Body of pancreas (tissue), 4 donors: ENCODE data around the gene TOR3A. TPM values are rescaled to one million over a fixed set of nuclear protein-coding genes. Genes with fewer than 3 reads are reported as not detected.

ENCODE experiments used
- ATAC-seq: fragments of 150-250 bp; one replicate; pipeline ENCODE4 v1.9.1; 2016
- DNase-seq, 4 donors: peaks; one replicate each; pipeline ENCODE4 v3.0.0-alpha.2; 2019
- H3K27ac ChIP-seq, 4 donors: fragments of 200-600 bp; sonication (generic); 1 replicate in 3 of 4; 2 replicates in 1 of 4; pipeline versions ENCODE4 v1.5.1 to v1.6.1; 2016 to 2019; ENCODE audit warnings: mild to moderate bottlenecking in 1 of 4, mixed read lengths in 1 of 4, moderate library complexity in 1 of 4
- H3K27me3 ChIP-seq, 2 donors: fragments of 200-600 bp; sonication (generic); one replicate each; pipeline ENCODE4 v1.6.0; 2016; ENCODE audit warnings: mild to moderate bottlenecking in 1 of 2
- H3K36me3 ChIP-seq, 2 donors: fragments of 200-600 bp; sonication (generic); replicated peaks in 1 of 2; 2 replicates each; pipeline ENCODE4 v1.5.1; 2016; ENCODE audit warnings: low read depth in 2 of 2; ENCODE audit not compliant: insufficient read depth in 1 of 2
- H3K4me1 ChIP-seq: fragments of 200-600 bp; sonication (generic); one replicate; pipeline ENCODE4 v1.6.0; 2016
- H3K4me3 ChIP-seq, 2 donors: fragments of 200-600 bp; sonication (generic); 1 replicate in 1 of 2; 2 replicates in 1 of 2; pipeline ENCODE4 v1.5.1; 2016 to 2019
- H3K9me3 ChIP-seq, 3 donors: fragments of 200-600 bp; sonication (generic); 1 replicate in 2 of 3; 2 replicates in 1 of 3; pipeline ENCODE4 v1.5.1; 2016
- POLR2A ChIP-seq, 3 donors: fragments of 450-650 bp; IDR thresholded peaks; one replicate each; pipeline ENCODE4 v1.6.1; 2016; ENCODE audit warnings: antibody characterized with exemption in 3 of 3, mild to moderate bottlenecking in 2 of 3
- WGBS, 2 donors: methylation state at CpG; one replicate each; pipeline ENCODE4 v1.1.5; 2017; 5-methylcytosine and 5-hydroxymethylcytosine counted together
- intact Hi-C: fragments of 100-400 bp; cut with DNase I; formaldehyde crosslinking; loops from one replicate; pipeline ENCODE4 v1.15.1; 2023
- total RNA-seq, 2 donors: library from RNA; depleted of rRNA; stranded (reverse); fragments of >200 nt; gene quantifications; one replicate each; pipeline ENCODE4 v1.1.0, GENCODE V29; 2016
- TF ChIP-seq, protein P1 (sequence below), 7 experiments: fragments of 450-650 bp in 4 of 7; fragments of 200-600 bp in 3 of 7; sonication (generic) in 3 of 7; IDR thresholded peaks; one replicate each; pipeline ENCODE4 v1.5.1; 2016 to 2019; ENCODE audit warnings: antibody characterized with exemption in 7 of 7

TOR3A gene
- total RNA-seq, 2 donors from 2014 or later = 23.1 to 27.7 TPM

DNA sequence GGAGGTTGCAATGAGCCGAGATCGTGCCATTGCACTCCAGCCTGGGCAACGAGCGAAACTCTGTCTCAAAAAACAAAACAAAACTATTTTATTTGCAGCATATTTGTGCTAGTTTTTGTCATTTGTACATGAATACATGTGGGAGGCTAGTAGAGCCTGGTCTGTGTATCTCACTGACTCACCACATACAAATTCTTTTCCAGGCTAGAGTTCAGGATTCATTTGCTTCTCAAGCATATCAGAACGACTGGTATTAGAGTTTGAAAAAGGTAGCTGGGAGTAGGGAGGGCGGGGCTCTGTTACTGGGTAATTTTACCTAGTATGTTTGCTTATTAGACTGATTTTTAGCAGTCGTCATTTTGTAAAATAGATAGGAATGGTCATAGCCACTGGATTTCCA is 4.5 kb upstream of the TOR3A start:
- ATAC-seq = no peak

DNA sequence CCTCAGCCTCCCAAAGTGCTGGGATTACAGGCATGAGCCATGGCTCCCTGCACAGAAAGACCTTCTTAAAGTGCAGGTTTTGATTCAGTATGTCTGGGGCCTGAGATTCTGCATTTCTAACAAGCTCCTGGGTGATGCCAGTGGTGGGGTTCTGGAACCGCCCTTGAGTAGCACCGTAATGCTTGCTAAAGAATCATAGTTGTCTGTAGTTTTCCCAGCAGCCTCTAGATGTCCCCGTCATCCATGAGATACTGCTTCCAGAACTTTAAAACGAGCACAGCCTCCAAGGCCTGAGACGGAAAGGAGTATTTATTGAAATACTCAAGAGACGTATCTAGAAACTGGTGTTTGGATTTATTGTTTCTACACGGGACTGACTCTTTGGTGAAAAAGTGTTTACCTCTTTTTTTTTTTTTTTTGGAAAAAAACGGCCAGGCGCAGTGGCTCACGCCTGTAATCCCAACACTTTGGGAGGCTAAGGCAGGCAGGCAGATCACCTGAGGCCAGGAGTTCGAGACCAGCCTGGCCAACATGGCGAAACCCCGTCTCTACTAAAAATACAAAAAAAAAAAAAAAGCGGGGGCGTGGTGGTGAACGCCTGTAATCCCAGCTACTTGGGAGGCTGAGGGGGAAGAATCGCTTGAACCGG is 2.6 kb upstream of the TOR3A start:
- WGBS, 2 donors = 51 to 54% methylated on average over 18 of the region's 18 CpGs
- H3K27me3 ChIP-seq = no peaks in the 10 kb centered on the region
- peaks cover 25% of the 10 kb centered on the region for H3K4me1 ChIP-seq
- H3K9me3 ChIP-seq = no peaks in the 10 kb centered on the region
- H3K4me3 ChIP-seq = no peak overlapping the region
- TF ChIP-seq POLR2A (IDR thresholded peaks at IDR 0.05) = no peak
- TF ChIP-seq, protein P1, sequence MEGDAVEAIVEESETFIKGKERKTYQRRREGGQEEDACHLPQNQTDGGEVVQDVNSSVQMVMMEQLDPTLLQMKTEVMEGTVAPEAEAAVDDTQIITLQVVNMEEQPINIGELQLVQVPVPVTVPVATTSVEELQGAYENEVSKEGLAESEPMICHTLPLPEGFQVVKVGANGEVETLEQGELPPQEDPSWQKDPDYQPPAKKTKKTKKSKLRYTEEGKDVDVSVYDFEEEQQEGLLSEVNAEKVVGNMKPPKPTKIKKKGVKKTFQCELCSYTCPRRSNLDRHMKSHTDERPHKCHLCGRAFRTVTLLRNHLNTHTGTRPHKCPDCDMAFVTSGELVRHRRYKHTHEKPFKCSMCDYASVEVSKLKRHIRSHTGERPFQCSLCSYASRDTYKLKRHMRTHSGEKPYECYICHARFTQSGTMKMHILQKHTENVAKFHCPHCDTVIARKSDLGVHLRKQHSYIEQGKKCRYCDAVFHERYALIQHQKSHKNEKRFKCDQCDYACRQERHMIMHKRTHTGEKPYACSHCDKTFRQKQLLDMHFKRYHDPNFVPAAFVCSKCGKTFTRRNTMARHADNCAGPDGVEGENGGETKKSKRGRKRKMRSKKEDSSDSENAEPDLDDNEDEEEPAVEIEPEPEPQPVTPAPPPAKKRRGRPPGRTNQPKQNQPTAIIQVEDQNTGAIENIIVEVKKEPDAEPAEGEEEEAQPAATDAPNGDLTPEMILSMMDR (IDR thresholded peaks at IDR 0.05) = peak; percentile 37 to 84 (median 69)
- peak; percentile 33 for ATAC-seq
- intact Hi-C loops = no loop called here
- no peak overlapping the region for H3K27ac ChIP-seq
- H3K36me3 ChIP-seq = no peaks in the 10 kb centered on the region
- peak; percentile 58 to 77 (median 64) for DNase-seq

More for the DNA sequence above, 4.5 kb upstream of the TOR3A start:
- Histone ChIP-seq H3K27ac (no peak overlapping the region), H3K27me3 (no peaks in the 10 kb centered on the region), H3K9me3 (no peaks in the 10 kb centered on the region), H3K4me3 (no peak overlapping the region), H3K36me3 (no peaks in the 10 kb centered on the region), H3K4me1 (peaks cover 13% of the 10 kb centered on the region)
- DNase-seq = no peak
- TF ChIP-seq POLR2A (IDR thresholded peaks at IDR 0.05) = no peak
- TF ChIP-seq, protein P1 (IDR thresholded peaks at IDR 0.05) = no peak
- 77 to 85% methylated on average over 7 of the region's 7 CpGs for WGBS, 2 donors
- intact Hi-C loops = no loop called here

DNA sequence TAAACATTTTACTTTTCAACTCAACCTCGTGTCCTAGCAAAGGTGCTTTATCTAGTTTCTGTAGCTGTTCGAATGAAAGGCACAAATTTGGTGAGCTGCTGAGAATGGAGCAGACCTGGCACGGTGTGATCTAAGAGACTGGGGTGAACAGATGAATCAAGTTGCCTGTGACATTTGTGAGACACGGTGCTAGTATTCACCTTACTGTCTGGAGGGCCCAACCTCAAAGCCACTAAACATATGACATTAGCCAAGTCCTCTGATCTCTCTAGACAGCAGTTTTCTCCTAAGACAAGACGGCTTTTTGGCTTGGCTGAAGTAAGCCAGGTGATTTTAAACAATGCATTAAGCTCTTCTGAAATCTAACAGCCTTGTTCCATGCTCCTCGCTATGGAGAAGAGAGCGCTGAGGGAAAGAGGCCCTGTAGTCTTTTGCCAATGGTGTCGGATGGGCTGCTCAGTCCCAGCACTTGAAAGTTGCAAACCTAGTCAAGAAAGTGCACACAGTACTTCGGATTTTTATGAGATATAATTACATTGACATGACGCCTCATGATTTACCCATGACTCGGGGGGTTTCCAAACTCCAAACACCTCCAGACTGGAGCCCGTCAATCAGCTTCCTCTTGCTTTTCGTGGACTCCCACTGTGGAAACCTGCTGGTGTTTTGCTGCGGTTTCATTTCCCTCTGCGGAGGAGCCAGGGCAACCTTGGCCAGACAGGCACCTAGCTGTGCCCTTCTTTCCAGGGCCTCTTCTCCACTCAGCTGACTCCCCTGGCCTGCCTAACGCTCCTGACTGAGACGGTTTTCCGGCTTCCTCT is 794 bp upstream of the TOR3A start:
- no peaks in the 10 kb centered on the region for H3K9me3 ChIP-seq
- intact Hi-C loops = loop anchor here (10.0 kb wide), 1 partner anchor 284 kb away; the partner anchor contains the start of gene AXDND1
- 23 to 25% methylated on average over 17 to 18 of the region's 18 CpGs for WGBS, 2 donors
- H3K4me3 ChIP-seq = peak overlapping the region in 1 of 2 donors; percentile 71
- H3K36me3 ChIP-seq = no peaks in the 10 kb centered on the region
- no peak for DNase-seq
- ATAC-seq = no peak
- H3K27ac ChIP-seq = peak overlapping the region; percentile 78 to 91 (median 82)
- TF ChIP-seq, protein P1 (IDR thresholded peaks at IDR 0.05) = no peak
- no peak for TF ChIP-seq POLR2A (IDR thresholded peaks at IDR 0.05)
- no peaks in the 10 kb centered on the region for H3K27me3 ChIP-seq
- H3K4me1 ChIP-seq = peaks cover 25% of the 10 kb centered on the region

DNA sequence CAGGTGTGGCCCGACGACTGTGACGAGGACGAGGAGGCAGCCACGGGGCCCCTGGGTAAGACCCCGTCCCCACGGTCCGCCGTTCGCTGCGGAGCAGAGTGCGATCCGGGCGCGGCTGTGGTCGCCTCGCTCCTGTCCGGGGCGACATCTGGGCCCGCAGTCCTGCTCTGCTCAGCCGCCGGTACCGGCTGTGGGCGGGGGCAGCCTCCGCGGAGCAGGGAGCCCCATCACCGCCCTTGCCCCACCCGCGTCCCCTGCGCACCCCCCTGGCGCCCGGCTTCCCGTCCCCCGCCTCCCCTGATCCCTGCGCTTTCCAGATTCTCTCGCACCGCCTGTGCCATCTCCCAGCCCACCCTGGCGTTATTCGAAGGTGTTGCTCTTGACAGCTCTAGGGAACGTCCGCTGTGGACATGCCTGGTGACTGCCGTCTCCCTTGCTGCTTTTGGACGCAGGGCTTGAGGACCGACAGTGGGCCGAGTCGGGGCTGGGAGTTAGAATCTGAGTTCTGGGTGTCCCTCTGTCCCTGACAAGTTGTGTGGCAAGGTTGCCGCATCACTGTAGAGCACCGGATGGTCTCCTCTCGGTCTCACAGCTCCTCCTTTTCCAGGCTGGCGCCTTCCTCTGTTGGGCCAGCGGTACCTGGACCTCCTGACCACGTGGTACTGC is 596 bp downstream of the TOR3A start:
- Histone ChIP-seq H3K27me3 (no peaks in the 10 kb centered on the region), H3K9me3 (no peaks in the 10 kb centered on the region), H3K4me3 (peak overlapping the region; percentile 71 to 74), H3K4me1 (peaks cover 25% of the 10 kb centered on the region), H3K27ac (peak overlapping the region; percentile 78 to 91 (median 82)), H3K36me3 (no peaks in the 10 kb centered on the region)
- intact Hi-C loops = loop anchor here (10.0 kb wide), 1 partner anchor 282 kb away; the partner anchor contains the start of gene AXDND1
- DNase-seq = peak; percentile 25 to 46 (median 38)
- ATAC-seq = peak; percentile 28
- TF ChIP-seq, protein P1 (IDR thresholded peaks at IDR 0.05) = no peak
- no peak for TF ChIP-seq POLR2A (IDR thresholded peaks at IDR 0.05)
- WGBS, 2 donors = 0% methylated on average over 11 to 47 of the region's 52 CpGs
